Gastroesophageal sphincter (tissue), 3 donors: Measurements from ENCODE around the gene TMEM14B.

Experiments used
- POLR2AphosphoS5 ChIP-seq: sonication (generic); formaldehyde crosslinking; IDR thresholded peaks from one replicate; pipeline ENCODE4 v1.6.1; 2017; ENCODE audit warnings: antibody characterized with exemption
- TF ChIP-seq, protein P1 (sequence below), 4 experiments: fragments of 200-600 bp in 2 of 4; fragments of 450-650 bp in 2 of 4; sonication (generic) in 1 of 4; IDR thresholded peaks; one replicate each; pipeline ENCODE4 v1.5.1; 2017 to 2019; ENCODE audit warnings: antibody characterized with exemption in 4 of 4, mild to moderate bottlenecking in 2 of 4, moderate library complexity in 2 of 4

DNA sequence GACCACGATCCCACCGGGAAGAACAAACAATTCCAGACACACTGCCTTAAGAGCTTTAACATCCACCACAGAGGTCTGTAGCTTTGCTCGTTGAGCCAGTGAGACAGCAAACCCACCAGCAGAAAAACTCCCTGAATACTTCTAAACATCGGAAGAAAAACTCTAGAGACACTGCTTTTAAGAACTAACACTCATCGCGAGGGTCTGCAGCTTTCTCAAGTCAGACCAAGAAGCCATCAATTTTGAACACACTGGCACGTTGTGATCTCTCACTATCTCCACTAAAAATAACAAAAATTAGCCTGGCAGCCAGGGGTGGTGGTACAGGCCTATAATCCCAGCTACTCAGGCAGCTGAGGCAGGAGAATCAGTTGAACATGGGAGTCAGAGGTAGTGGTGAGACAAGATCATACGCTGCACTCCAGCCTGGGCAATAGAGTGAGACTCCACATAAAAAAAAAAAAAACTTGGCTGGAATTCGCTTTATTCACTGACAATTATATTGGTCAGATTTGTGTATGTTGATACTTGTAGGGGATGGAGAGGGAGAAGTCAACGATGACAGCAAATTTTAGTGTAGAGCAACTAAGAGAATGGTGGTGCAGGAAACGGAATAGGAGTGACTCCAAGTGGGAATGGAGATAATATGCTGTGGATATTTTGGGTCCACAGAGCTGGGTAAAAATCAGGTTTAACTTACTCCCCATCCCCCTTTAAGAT is 25.6 kb upstream of the TMEM14B start:
- TF ChIP-seq, protein P1, sequence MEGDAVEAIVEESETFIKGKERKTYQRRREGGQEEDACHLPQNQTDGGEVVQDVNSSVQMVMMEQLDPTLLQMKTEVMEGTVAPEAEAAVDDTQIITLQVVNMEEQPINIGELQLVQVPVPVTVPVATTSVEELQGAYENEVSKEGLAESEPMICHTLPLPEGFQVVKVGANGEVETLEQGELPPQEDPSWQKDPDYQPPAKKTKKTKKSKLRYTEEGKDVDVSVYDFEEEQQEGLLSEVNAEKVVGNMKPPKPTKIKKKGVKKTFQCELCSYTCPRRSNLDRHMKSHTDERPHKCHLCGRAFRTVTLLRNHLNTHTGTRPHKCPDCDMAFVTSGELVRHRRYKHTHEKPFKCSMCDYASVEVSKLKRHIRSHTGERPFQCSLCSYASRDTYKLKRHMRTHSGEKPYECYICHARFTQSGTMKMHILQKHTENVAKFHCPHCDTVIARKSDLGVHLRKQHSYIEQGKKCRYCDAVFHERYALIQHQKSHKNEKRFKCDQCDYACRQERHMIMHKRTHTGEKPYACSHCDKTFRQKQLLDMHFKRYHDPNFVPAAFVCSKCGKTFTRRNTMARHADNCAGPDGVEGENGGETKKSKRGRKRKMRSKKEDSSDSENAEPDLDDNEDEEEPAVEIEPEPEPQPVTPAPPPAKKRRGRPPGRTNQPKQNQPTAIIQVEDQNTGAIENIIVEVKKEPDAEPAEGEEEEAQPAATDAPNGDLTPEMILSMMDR (IDR thresholded peaks at IDR 0.05) = no peak
- no peak for TF ChIP-seq POLR2AphosphoS5
